AG08396 (cell line): Measurements from ENCODE around the gene CYTH3.
"Not testable (repeated sequence)": the region's sequence is repeated elsewhere in the genome, so short reads cannot be mapped to it uniquely, and the experiment has no call there.

Experiments
- DNase-seq: peaks from one replicate; pipeline ENCODE4 v3.0.0; 2012; ENCODE audit warnings: low spot score, mixed read lengths

Gene CYTH3

DNA sequence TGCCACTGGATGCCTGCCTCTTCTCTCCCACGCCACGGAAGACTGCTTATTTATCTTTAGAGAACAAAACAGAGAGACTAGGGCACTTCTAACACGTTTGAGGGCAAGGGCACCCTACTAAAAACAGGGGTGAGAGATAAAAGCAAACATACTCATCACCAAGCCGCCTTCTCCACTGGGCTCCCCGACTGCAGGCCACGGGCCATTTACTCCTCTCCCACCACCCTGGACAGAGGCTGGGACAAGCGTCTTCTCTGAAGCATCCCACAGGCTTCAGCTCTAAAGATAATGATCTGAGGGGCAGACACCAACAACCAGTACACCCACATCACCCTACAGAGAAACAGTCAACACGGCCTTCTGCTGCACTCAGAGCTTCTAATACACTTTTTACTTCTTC lies 78.7 kb downstream of the CYTH3 start:
- DNase-seq: no peak

- DNase-seq: not testable (repeated sequence)
These were observed 81.9 kb downstream of the CYTH3 start for GRCh38 chr7:6190563-6190962.

- no peak for DNase-seq
These were observed 84.0 kb downstream of the CYTH3 start for GRCh38 chr7:6188389-6188788.

GRCh38 chr7:6186577-6186976 lies 85.8 kb downstream of the CYTH3 start:
- DNase-seq: no peak

- no peak for DNase-seq
These were observed 89.4 kb downstream of the CYTH3 start for GRCh38 chr7:6182993-6183392.

DNA sequence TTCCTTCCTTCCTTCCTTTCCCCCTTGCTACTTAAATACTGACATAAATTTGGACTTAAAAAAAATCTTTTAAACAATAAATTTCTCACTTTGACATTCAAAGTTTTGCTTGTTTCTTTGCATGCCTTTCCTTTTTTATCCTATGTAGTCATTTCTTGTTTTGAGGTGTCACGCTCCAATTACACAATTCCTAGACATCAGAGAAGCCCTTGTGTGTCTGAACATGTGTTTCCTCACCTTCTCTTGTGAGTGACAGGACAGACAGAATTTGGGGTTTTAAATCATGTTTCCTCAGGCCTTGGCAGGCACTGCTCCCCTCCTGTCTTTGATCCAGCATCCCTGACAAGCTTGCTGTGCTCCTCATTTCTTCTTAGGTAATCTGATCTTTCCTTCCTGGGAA lies 91.3 kb downstream of the CYTH3 start:
- DNase-seq: no peak

- no peak for DNase-seq
These were observed 92.1 kb downstream of the CYTH3 start for GRCh38 chr7:6180344-6180725.

GRCh38 chr7:6179620-6180343 lies 92.6 kb downstream of the CYTH3 start:
- DNase-seq: no peak

DNA sequence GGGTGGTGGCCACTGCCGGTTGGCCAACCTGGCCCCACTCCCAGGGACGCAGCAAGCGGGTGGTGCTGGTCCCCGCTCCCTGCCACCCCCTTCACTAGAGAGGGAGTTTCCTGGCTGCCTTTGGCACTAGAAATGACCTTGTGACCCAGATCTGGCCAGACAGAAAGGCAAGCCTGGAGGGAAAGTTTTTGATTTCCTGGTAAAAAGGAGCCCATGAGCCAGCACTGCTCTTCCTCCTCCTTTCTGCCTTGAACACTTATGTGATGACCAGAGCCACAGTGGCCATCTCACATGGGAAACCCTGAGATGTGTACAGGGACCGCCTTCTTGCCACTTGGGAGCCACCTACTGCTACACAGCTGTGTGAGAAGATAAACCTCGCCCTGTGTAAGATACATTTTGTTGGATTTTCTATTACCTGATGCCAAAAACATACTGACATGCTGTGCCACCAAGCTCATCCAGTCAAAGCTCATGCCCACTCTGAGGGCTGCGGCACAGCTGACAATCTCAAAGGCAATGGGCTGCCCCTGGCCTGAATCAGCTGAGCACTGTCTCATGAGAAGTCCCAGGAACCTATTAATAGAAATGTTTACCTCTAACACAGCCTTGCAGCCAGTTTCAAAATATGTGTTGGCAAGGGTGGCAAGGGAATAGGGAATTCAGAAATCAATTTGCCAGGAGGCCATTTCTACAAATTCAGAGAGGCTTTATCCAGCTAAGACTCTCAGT lies 94.0 kb downstream of the CYTH3 start:
- DNase-seq: no peak

GRCh38 chr7:6175645-6176044 lies 96.8 kb downstream of the CYTH3 start:
- no peak for DNase-seq

DNA sequence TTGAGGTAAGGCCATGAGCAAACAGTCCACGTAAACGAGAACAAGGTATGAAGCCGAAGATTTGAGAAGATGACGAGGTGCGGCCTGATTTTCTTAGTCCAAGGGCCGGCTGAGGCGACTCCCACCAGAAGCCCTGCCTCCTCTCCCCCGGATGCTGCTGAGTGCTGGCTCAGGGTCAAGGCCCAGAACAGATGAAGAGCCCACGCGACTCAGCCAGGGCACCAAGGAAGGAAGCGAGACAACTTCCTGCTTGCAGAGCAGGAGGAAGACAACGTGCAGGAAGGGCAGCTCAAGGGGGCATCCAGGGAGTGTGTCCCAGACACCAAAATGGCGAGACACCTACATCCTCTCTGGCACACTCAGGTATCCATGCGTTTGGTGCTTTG lies 99.5 kb downstream of the CYTH3 start:
- no peak for DNase-seq

DNA sequence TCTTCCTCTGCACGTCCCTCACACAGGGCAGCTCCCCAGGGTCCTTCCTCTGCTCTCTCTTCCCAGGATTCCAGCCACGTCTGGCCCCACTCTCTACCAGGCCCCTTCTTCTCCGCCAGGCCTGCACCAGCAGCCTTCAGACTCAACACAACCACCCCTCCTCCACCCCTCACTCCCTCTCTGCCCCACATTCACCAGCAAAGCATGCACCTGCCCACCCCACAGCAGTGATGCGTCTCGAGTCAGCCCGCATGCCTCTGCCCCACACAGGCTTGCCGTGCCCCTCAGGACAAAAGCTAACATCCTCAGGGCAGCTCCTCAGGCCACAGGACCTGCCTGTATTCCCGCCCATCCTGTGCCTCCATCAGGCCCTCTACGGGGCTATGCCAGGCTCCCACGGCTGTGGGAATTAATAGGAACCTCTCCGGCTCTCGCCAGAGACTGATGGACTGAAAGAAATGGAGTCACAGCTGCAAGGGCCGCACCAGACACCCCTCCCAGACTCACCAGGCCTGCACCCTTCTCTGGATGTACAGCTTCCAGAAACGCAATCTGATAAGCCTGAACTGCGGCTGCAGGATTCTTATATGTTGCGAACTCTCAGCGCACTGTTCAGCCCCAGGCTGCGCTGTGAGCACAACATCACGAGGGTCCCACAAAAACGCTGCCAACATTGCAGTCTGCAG lies 100.1 kb downstream of the CYTH3 start:
- no peak for DNase-seq

- no peak for DNase-seq
These were observed 100.7 kb downstream of the CYTH3 start for GRCh38 chr7:6171532-6172223.

GRCh38 chr7:6170571-6171531 lies 101.6 kb downstream of the CYTH3 start:
- DNase-seq: no peak

DNA sequence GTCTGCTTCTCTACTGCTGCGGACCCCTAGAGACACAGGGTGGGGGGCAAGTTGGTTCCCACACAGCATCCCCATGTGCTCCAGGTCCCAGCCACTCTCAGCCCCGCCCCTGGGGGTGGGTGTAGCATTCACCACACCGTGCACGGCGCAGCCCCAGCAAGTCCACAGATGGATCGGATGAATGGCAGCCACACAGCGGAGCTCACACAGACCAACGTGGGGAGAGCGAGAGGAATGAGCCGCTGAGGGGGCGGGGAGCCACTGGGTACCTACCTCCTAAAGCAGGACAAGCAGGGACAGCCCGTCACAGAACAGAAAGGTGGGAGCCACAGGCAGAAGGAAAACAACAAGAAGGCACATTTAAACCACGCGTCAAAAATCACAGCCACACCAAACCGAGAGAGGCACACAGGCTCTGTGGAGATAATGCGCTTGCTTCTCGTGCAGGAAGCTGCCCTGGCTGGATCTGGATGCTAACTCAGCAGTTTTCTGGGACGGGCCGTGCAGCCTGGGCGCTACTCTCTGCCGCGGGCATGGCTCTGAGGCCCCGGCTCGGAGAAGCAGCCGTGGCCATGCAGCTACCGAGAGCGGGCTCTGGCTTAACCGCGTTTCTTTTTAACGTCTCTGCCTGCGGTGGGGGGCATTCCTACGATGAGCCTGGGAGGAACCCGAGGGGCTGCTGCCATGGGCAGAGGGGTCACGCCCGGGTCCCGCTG lies 102.5 kb downstream of the CYTH3 start:
- DNase-seq: no peak

DNA sequence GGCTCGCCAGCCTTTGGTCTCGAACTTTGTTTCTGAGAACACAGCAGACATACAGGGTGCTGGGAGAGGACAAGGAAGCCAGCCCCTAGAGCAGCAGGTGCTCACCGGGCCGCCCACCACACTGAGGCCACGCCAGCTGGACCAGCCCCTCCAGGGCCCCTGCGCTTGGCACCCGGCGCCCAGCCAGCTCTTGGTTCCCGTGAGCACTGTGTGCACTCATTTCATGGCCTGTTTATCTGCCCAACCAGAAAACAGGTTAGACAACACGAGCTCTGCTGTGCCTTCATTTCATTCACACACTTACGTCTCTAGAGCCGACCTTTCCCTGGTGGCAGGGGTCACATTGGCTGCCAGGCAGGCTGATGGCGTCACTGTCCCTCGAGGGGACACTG lies 104.0 kb downstream of the CYTH3 start:
- DNase-seq: no peak

DNA sequence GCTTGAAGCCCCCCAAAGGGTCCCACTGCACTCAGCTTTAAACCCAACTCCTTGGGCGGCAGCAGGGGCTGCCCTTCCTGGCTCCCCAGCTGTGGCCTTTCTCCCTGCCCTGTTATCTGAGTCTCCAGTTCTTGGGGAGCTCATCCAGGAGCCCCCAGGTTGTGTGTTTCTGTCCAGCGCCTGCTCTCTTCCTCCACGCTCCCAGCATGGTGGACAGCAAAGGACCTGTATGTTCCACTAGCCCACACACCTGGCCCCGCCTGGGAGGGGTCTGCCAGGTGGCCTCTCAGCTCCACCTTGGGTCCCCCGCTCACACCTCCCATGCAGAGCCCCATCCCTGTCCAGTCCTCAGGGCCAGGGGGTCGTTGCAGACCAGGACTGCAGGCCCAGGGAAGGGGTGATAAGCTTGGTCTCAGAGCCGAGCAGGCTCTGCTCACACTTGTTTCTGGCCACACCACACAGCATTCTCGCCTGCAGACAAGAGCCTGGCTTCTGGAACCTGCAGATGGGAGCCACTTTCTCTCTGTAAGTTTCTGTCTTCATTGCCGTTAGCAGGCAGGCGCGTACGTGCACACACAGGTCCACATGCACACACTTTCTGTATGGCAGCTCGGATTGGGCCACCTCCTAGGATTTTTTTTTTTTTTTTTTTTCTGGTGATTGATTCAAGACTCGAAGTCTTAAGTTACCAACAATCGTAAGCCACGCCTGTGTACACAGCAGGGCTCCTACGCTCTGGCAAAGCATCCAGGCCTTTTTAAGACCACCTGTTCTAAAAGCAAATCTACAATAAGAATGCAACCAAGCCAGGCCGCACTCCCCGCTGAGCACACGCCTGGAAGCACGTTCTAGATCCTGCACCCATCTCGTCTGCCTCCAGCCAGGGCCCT lies 104.6 kb downstream of the CYTH3 start:
- no peak for DNase-seq

DNA sequence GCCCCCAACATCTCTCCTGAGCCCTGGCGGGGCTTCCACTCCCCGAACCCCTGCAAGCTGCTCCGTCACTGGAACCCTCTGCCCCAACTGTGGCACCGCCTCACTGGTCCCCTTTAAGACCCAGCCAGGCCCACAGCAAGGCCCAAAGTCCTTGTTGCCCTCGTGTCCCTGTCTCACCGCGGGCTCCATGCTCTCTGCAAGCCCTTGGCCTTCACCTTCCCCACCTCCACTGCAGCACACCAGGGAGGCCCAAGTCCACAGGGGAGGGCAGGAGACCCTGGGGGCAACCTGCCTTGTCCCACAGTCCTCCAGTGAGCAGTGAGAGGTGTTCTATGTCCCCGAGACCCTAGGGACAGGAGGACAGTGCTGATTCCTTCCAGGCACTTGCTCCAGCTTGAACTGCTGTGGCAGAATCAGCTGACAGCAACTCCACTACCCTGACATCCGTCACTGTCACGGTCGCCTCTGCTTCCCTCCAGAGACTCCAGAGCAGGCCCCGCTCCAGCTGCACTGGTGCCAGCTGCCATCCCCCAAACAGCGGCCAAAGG lies 105.3 kb downstream of the CYTH3 start:
- no peak for DNase-seq

GRCh38 chr7:6166443-6166891 lies 106.0 kb downstream of the CYTH3 start:
- no peak for DNase-seq
